Activated naive CD8-positive, alpha-beta T cell (primary cell): ENCODE measurements around the gene TFPI.
"Not testable (repeated sequence)": the region's sequence is repeated elsewhere in the genome, so short reads cannot be mapped to it uniquely, and the experiment has no call there.

Experiments
- H3K27ac Mint-ChIP-seq: one replicate; pipeline ENCODE4 v1.8.0; 2021; ENCODE audit warnings: mixed read lengths
- H3K27me3 Mint-ChIP-seq: one replicate; pipeline ENCODE4 v1.8.0; 2021; ENCODE audit warnings: mixed read lengths
- H3K36me3 Mint-ChIP-seq: one replicate; pipeline ENCODE4 v1.8.0; 2021; ENCODE audit warnings: mixed read lengths
- H3K4me1 Mint-ChIP-seq: one replicate; pipeline ENCODE4 v1.8.0; 2021; ENCODE audit warnings: low read depth, mixed read lengths
- H3K4me3 Mint-ChIP-seq: one replicate; pipeline ENCODE4 v1.8.0; 2021; ENCODE audit warnings: mild to moderate bottlenecking, mixed read lengths
- H3K9me3 Mint-ChIP-seq: one replicate; pipeline ENCODE4 v1.8.0; 2021; ENCODE audit warnings: low read depth, mixed read lengths

Gene TFPI

DNA sequence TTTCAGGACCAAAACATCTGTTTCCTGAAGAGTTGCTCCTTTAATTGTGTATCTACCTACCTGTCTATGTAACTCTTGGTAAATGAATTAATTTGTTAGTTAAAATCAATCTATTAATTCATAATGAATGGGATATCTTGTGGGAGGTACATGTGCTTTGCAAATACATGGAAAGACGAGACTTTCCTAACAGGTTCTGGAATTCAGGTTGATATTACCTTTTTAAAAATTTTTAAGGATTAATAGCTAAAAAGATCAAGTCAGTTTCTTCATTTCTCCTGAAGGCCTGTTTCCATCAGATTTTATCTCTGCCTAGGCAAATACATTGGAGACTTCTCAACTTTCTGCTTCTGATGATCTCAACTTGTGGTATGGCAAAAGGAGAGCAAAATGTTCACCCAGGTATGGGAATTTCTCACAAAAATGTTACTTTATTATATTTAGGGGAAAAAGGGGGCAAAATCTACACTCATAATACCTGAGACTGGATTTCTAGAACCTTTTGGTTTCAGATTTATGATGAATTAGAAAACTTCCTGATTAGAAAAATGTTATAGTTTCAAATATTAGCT, 7.4 kb downstream of the TFPI start:
- Mint-ChIP-seq H3K36me3 (no peaks in the 10 kb centered on the region), H3K9me3 (no peaks in the 10 kb centered on the region), H3K4me1 (no peaks in the 10 kb centered on the region), H3K27me3 (no peaks in the 10 kb centered on the region), H3K27ac (no peak overlapping the region), H3K4me3 (no peak overlapping the region)

DNA sequence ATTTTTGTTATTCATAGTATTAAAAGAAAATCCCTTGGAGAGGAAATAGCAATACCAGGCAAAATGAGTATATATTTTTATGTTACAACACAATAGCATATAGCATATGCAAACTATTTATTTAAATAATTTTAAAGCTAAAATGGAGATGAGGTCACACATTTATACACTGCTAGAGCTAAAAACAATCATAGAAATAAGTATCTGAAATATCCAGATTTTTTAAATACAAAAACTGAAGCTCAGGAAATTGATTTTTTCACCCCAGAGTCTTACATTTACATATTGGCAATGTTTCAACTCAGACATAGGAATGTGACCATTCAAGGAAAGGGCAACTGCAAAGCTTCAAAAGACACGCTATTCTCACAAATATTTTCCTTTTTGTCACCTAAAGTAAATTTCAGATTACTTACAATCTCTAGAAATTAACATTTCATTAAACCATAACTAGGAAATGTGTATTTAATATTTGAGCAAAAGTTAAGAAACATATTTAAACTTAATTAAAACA, 8.9 kb downstream of the TFPI start:
- Mint-ChIP-seq H3K27ac (no peak overlapping the region), H3K9me3 (no peaks in the 10 kb centered on the region), H3K27me3 (peaks cover 2% of the 10 kb centered on the region), H3K36me3 (no peaks in the 10 kb centered on the region), H3K4me3 (no peak overlapping the region), H3K4me1 (no peaks in the 10 kb centered on the region)

GRCh38 chr2:187544371-187545080, 9.7 kb downstream of the TFPI start:
- no peaks in the 10 kb centered on the region for H3K36me3 Mint-ChIP-seq
- H3K27me3 Mint-ChIP-seq, result peaks cover 2% of the 10 kb centered on the region
- H3K27ac Mint-ChIP-seq, result no peak overlapping the region
- H3K4me1 Mint-ChIP-seq, result no peaks in the 10 kb centered on the region
- no peaks in the 10 kb centered on the region for H3K9me3 Mint-ChIP-seq
- H3K4me3 Mint-ChIP-seq, result no peak overlapping the region

DNA sequence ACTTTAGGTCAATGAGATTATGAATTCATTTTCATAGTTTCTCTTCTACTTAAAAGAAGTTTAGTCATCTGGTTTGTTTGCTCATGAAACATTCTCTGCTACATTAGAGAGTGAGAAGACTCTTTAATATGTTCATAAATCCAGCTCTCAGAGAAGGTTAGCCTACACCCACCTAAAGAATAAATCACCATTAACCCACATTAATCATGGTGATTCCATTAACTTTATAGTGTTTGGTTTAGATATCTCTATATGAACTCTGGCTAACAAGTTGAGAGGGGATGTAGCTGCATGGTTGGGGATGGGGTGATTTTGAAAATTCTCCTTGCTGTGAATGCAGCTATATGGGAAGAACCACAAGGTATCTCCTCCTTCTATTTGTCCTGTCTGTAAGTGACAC, 10.7 kb downstream of the TFPI start:
- Mint-ChIP-seq H3K27me3 (peaks cover 2% of the 10 kb centered on the region), H3K27ac (no peak overlapping the region), H3K4me1 (no peaks in the 10 kb centered on the region), H3K36me3 (no peaks in the 10 kb centered on the region), H3K9me3 (no peaks in the 10 kb centered on the region), H3K4me3 (no peak overlapping the region)

DNA sequence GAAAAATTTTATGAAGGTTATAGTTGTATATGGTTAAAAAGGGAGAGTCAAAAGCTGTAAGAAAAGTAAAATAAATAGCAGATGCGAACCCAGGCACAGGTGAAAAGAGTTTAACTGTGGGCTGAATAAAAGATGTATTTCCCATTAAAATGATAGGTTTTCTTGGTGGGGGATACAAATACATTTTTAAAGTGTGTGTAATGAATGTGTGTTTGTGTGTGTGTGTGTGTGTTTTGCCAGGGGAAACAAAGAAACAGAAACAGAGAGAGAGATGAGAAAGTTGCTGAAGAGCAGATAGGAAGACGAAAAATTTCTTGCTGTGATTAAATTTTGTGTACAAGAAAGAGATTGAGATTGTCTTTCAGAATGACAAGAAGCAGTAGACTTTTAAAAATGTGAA, 12.1 kb downstream of the TFPI start:
- Mint-ChIP-seq H3K27me3 (peaks cover 2% of the 10 kb centered on the region), H3K4me1 (no peaks in the 10 kb centered on the region), H3K27ac (no peak overlapping the region), H3K9me3 (peaks cover 3% of the 10 kb centered on the region), H3K36me3 (no peaks in the 10 kb centered on the region), H3K4me3 (no peak overlapping the region)

- H3K36me3 Mint-ChIP-seq, result no peaks in the 10 kb centered on the region
- H3K4me1 Mint-ChIP-seq, result no peaks in the 10 kb centered on the region
- H3K9me3 Mint-ChIP-seq, result peaks cover 3% of the 10 kb centered on the region
- H3K27me3 Mint-ChIP-seq, result peaks cover 2% of the 10 kb centered on the region
- H3K4me3 Mint-ChIP-seq, result no peak overlapping the region
- no peak overlapping the region for H3K27ac Mint-ChIP-seq
Measured at GRCh38 chr2:187541086-187542085, 12.8 kb downstream of the TFPI start.

DNA sequence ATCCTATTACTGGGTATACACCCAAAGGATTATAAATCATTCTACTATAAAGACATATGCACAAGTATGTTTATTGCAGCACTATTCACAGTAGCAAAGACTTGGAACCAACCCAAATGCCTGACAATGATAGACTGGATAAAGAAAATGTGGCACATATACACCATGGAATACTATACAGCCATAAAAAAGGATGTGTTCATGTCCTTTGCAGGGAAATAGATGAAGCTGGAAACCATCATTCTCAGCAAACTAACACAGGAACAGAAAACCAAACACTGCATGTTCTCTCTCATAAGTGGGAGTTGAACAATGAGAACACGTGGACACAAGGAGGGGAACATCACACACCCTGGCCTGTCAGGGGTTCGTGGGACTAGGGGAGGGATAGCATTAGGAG, 16.0 kb downstream of the TFPI start:
- H3K4me1 Mint-ChIP-seq, H3K27me3 Mint-ChIP-seq, H3K4me3 Mint-ChIP-seq, H3K36me3 Mint-ChIP-seq, H3K27ac Mint-ChIP-seq, H3K9me3 Mint-ChIP-seq: not testable (repeated sequence)

DNA sequence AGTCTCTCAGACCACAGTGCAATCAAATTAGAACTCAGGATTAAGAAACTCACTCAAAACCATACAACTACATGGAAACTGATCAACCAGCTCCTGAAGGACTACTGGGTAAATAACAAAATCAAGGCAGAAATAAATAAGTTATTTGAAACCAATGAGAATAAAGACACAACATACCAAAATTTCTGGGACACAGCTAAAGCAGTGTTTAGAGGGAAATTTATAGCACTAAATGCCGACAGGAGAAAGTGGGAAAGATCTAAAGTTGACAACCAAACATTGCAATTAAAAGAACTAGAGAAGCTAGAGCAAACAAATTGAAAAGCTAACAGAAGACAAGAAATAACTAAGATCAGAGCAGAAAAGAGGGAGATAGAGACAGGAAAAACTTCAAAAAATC, 18.9 kb downstream of the TFPI start:
- H3K4me1 Mint-ChIP-seq, H3K27ac Mint-ChIP-seq, H3K4me3 Mint-ChIP-seq, H3K27me3 Mint-ChIP-seq, H3K9me3 Mint-ChIP-seq, H3K36me3 Mint-ChIP-seq: not testable (repeated sequence)

DNA sequence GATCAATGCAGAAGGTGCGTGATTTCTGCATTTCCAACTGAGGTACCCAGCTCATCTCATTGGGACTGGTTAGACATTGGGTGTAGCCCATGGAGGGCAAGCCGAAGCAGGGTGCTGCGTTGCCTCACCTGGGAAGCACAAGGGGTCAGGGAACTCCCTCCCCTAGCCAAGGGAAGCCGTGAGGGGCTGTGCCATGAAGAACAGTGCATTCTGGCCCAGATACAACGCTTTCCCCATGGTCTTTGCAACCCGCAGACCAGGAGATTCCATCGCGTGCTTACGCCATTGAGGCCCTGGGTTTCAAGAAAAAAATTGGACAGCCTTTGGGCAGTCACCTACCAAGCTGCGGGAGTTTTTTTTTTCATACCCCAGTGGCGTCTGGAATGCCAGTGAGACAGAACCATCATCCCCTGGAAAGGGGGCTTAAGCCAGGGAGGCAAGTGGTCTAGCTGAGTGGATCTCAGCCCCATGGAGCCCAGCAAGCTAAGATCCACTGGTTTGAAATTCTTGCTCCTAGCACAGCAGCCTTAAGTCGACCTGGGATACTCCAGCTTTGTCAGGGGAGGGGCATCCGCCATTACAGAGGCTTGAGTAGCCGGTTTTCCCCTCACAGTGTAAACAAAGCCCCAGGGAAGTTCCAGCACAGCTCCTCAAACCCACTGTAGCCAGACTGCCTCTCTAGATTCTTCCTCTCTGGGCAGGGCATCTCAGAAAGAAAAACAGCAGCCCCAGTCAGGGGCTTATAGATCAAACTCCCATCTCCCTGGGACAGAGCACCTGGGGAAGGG, 21.7 kb downstream of the TFPI start:
- Mint-ChIP-seq H3K4me3 (no peak overlapping the region), H3K4me1 (no peaks in the 10 kb centered on the region), H3K27me3 (peaks cover 9% of the 10 kb centered on the region), H3K36me3 (no peaks in the 10 kb centered on the region), H3K27ac (no peak overlapping the region), H3K9me3 (no peaks in the 10 kb centered on the region)

DNA sequence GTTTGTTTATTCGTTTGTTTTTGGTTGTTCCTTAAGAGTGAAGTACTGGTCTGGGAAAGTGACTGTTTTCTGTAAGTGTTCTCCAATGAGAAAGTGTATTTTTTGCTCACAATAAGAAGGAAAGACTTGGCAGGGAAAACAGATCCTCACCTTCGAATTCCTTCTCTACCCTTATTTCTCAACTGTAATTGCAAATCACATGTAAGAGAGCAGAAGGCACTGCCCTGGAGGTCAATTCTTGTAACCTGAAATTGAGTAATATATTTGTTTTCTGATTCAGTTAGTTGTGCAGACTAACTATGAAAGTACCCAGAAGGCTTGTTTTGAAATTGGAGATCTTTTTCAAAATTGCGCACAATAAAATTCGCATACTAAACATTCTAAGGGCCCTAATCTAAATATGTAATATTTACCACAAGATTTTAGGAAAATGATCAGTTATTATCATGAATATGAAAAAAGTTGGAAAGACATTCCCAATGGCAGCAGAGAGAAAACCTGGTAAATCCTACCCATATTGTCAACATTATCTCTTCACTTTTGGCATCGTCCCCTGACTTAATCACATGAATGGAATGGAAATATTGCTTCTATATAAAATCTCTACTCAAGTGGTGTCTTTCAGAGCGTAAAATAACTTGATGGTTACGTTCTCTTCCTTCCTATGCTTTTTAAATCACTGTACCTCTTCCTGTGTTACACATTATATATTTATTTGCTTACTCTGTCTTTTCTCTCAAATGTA, 24.1 kb downstream of the TFPI start:
- Mint-ChIP-seq H3K36me3 (no peaks in the 10 kb centered on the region), H3K9me3 (no peaks in the 10 kb centered on the region), H3K27ac (no peak overlapping the region), H3K4me3 (no peak overlapping the region), H3K4me1 (no peaks in the 10 kb centered on the region), H3K27me3 (peaks cover 8% of the 10 kb centered on the region)

- H3K27me3 Mint-ChIP-seq, result peaks cover 6% of the 10 kb centered on the region
- no peak overlapping the region for H3K27ac Mint-ChIP-seq
- H3K9me3 Mint-ChIP-seq, result no peaks in the 10 kb centered on the region
- H3K36me3 Mint-ChIP-seq, result no peaks in the 10 kb centered on the region
- H3K4me1 Mint-ChIP-seq, result no peaks in the 10 kb centered on the region
- H3K4me3 Mint-ChIP-seq, result no peak overlapping the region
Measured at GRCh38 chr2:187529248-187529976, 24.8 kb downstream of the TFPI start.

- Mint-ChIP-seq H3K9me3 (no peaks in the 10 kb centered on the region), H3K36me3 (no peaks in the 10 kb centered on the region)
Measured at GRCh38 chr2:187528042-187528441, 26.2 kb downstream of the TFPI start.

GRCh38 chr2:187527262-187527661, 27.0 kb downstream of the TFPI start:
- Mint-ChIP-seq H3K4me3 (no peak overlapping the region), H3K9me3 (no peaks in the 10 kb centered on the region), H3K4me1 (no peaks in the 10 kb centered on the region), H3K27me3 (peaks cover 3% of the 10 kb centered on the region), H3K36me3 (no peaks in the 10 kb centered on the region), H3K27ac (no peak overlapping the region)

More at GRCh38 chr2:187528042-187528441, 26.2 kb downstream of the TFPI start:
- H3K4me1 Mint-ChIP-seq, result no peaks in the 10 kb centered on the region
- H3K27me3 Mint-ChIP-seq, result peaks cover 3% of the 10 kb centered on the region
- H3K27ac Mint-ChIP-seq, result no peak overlapping the region
- no peak overlapping the region for H3K4me3 Mint-ChIP-seq
